Mesendoderm (in vitro differentiated cells): ENCODE measurements around the gene JMJD1C.

Experiments used
- DNase-seq: peaks from one replicate; pipeline ENCODE4 v3.0.0; 2013
- H2AK5ac ChIP-seq: 2 replicates; pipeline ENCODE4 v1.6.1; 2013; ENCODE audit warnings: low read length, inconsistent platforms
- H2BK120ac ChIP-seq: 2 replicates; pipeline ENCODE4 v1.6.1; 2013; ENCODE audit warnings: low read depth, mild to moderate bottlenecking, low read length, moderate library complexity, mixed read lengths
- H2BK15ac ChIP-seq: replicated peaks from 2 replicates; pipeline ENCODE4 v1.6.1; 2013; ENCODE audit warnings: low read depth, mild to moderate bottlenecking, moderate library complexity
- H2BK5ac ChIP-seq: 2 replicates; pipeline ENCODE4 v1.6.1; 2013; ENCODE audit warnings: low read length, inconsistent platforms
- H3K18ac ChIP-seq: 2 replicates; pipeline ENCODE4 v1.6.1; 2013; ENCODE audit warnings: mild to moderate bottlenecking, low read length, mixed read lengths
- H3K23ac ChIP-seq: one replicate; pipeline ENCODE4 v1.6.1; 2013; ENCODE audit warnings: low read length
- H3K27ac ChIP-seq: 2 replicates; pipeline ENCODE4 v1.5.1; 2013; ENCODE audit warnings: low read depth, mild to moderate bottlenecking, inconsistent platforms, low read length, moderate library complexity
- H3K27me3 ChIP-seq: 2 replicates; pipeline ENCODE4 v1.6.1; 2013; ENCODE audit warnings: low read length, control low read depth, mild to moderate bottlenecking, inconsistent platforms; ENCODE audit not compliant: insufficient read depth, poor library complexity
- H3K36me3 ChIP-seq: 2 replicates; pipeline ENCODE4 v1.6.1; 2013; ENCODE audit warnings: low read length, inconsistent platforms; ENCODE audit not compliant: control insufficient read depth, insufficient read depth
- H3K4ac ChIP-seq: one replicate; pipeline ENCODE4 v1.6.1; 2013; ENCODE audit warnings: low read depth, mild to moderate bottlenecking, low read length, moderate library complexity
- H3K4me1 ChIP-seq: 2 replicates; pipeline ENCODE4 v1.6.1; 2013; ENCODE audit warnings: low read depth, low read length, inconsistent platforms; ENCODE audit not compliant: control insufficient read depth
- H3K4me2 ChIP-seq: 2 replicates; pipeline ENCODE4 v1.6.1; 2013; ENCODE audit warnings: low read length
- H3K4me3 ChIP-seq: 2 replicates; pipeline ENCODE4 v1.5.1; 2013; ENCODE audit warnings: mild to moderate bottlenecking, low read length
- H3K56ac ChIP-seq: one replicate; pipeline ENCODE4 v1.6.1; 2013; ENCODE audit warnings: low read length
- H3K79me1 ChIP-seq: 2 replicates; pipeline ENCODE4 v1.6.1; 2013; ENCODE audit warnings: low read length, inconsistent platforms
- H3K79me2 ChIP-seq: 2 replicates; pipeline ENCODE4 v1.6.1; 2013; ENCODE audit warnings: mild to moderate bottlenecking, low read length; ENCODE audit not compliant: control insufficient read depth, insufficient read depth
- H3K9ac ChIP-seq: 2 replicates; pipeline ENCODE4 v1.6.1; 2013; ENCODE audit warnings: low read length, inconsistent platforms
- H4K5ac ChIP-seq: one replicate; pipeline ENCODE4 v1.6.1; 2013; ENCODE audit warnings: low read length
- H4K8ac ChIP-seq: one replicate; pipeline ENCODE4 v1.6.1; 2013; ENCODE audit warnings: low read depth, mild to moderate bottlenecking, control low read depth, low read length, moderate library complexity
- WGBS: extraction: QIAGEN DNeasy Blood & Tissue Kit; methylation state at CpG from one replicate; pipeline ENCODE4 v1.1.7; 2013; ENCODE audit warnings: low lambda C conversion rate, missing lambda C conversion rate; ENCODE audit not compliant: insufficient coverage; ENCODE audit errors: extremely low coverage; 5-methylcytosine and 5-hydroxymethylcytosine counted together

Gene JMJD1C

DNA sequence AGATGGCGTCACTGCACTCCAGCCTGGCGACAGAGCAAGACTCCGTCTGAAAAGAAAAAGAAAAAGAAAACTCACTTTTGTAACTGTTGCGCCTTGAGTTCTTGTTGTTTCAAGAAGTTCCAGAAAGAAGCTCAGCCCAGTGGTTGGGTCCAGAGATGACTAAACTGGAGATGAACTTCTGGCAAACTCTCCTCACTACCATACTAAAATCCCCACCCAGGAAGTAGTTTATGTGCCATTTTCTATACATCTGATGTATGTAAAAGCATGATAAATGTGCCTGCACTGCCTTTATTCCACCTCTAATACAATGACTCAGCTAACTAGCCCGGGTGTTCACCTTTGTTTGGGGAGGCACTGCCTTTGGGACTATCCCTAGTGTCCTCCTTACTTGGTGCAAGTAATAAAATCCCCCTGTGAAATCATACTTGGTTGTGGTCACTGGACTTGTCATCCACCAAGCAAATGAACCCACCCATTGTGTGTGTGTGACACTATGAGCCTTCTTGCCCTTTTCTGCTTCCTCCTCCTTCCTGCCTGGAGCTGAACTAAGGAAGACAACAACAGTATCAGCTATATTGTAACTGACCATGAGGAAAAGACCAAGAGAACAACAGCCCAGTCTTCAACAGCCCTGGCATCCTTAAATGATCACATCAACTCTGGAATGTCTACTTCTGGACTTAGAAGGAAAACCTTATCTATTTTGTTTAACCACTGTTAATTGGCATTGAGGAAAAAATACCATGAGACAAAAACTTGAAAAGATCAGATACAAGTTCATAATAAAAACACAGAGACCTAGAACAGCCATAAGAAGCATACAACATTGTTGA lies 33.6 kb downstream of the JMJD1C start:
- Histone ChIP-seq H3K4me3 (no peak overlapping the region), H2BK15ac (no peak overlapping the region), H3K18ac (peak overlapping the region; percentile 78), H3K23ac (no peak overlapping the region), H3K79me2 (peaks cover 60% of the 10 kb centered on the region), H2BK5ac (no peak overlapping the region), H4K5ac (no peak overlapping the region), H3K79me1 (peaks cover 7% of the 10 kb centered on the region), H3K9ac (no peak overlapping the region), H3K4ac (peak overlapping the region; percentile 27), H4K8ac (peak overlapping the region; percentile 93), H2BK120ac (no peak overlapping the region), H2AK5ac (no peak overlapping the region), H3K27me3 (no peaks in the 10 kb centered on the region), H3K4me2 (no peak overlapping the region), H3K4me1 (peaks cover 23% of the 10 kb centered on the region), H3K56ac (peak overlapping the region; percentile 28), H3K27ac (no peak overlapping the region), H3K36me3 (no peaks in the 10 kb centered on the region)
- DNase-seq: no peak
- WGBS: no CpG with 5 or more reads among the region's 5 CpGs

DNA sequence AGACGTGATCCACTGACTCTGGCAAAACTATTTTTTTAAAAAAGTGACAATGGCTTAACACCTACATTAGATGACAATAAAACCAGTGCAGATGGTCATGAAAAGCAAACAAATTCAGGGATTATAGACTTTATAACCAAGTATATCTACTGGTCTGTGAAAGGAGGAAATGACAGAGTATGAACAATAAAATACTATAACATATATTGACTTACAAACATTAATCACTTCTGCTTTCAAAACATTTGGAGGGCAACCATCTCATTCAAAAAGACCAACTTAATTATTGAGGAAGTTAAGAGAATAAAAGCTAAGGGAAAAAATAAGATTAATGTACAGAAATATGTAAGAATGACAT lies 34.8 kb downstream of the JMJD1C start:
- H2BK120ac ChIP-seq: no peak overlapping the region
- no peak overlapping the region for H2AK5ac ChIP-seq
- no CpG with 5 or more reads among the region's 1 CpG for WGBS
- H3K4ac ChIP-seq: no peak overlapping the region
- no peak overlapping the region for H3K4me2 ChIP-seq
- no peaks in the 10 kb centered on the region for H3K36me3 ChIP-seq
- peak overlapping the region; percentile 39 for H3K56ac ChIP-seq
- no peaks in the 10 kb centered on the region for H3K27me3 ChIP-seq
- H2BK5ac ChIP-seq: no peak overlapping the region
- peaks cover 18% of the 10 kb centered on the region for H3K4me1 ChIP-seq
- peaks cover 62% of the 10 kb centered on the region for H3K79me2 ChIP-seq
- no peak overlapping the region for H2BK15ac ChIP-seq
- peaks cover 9% of the 10 kb centered on the region for H3K79me1 ChIP-seq
- H4K8ac ChIP-seq: no peak overlapping the region
- H3K9ac ChIP-seq: no peak overlapping the region
- H3K18ac ChIP-seq: no peak overlapping the region
- no peak overlapping the region for H4K5ac ChIP-seq
- H3K27ac ChIP-seq: peak overlapping the region; percentile 38
- DNase-seq: no peak
- no peak overlapping the region for H3K4me3 ChIP-seq
- H3K23ac ChIP-seq: no peak overlapping the region

DNA sequence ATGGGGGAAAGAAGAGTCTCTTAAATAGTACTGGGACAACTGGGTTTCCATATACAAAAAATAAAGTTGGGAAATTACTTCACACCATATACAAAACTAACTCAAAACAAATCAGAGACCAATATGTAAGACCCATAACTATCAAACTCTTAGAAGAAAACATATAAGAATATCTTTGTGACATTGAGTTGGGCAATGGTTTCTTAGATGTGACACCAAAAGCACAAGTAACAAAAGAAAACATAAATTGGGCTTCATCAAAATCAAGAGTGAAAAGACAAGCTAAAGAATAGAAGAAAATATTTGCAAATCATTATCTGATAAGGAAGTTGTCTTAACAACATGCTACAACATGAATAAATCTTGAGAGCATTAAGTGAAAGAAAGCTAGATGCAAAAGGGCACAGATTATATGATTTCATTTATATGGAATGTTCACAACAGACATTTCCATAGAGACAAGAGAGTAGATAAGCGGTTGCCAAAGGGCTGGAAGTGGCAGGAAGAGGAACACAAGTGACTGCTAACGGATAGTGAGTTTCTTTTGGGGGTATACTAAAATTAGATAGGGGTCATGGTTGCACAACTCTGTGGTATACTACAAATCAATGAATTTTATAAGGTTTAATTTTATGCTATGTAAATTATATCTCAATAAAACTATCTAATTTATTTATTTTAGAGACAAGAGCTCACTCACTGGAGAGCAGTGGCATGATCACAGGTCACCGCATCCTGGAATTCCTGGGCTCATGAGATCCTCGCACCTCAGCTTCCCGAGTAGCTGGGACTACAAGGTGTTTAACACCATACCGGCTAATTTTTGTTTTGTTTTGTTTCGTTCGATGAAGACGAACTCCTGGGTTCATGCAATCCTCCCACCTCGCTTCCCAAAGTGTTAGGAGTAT lies 35.4 kb downstream of the JMJD1C start:
- H3K4me1 ChIP-seq: peaks cover 16% of the 10 kb centered on the region
- H2AK5ac ChIP-seq: no peak overlapping the region
- no peaks in the 10 kb centered on the region for H3K36me3 ChIP-seq
- peak overlapping the region; percentile 39 for H3K56ac ChIP-seq
- H3K79me2 ChIP-seq: peaks cover 63% of the 10 kb centered on the region
- H2BK15ac ChIP-seq: no peak overlapping the region
- no peak overlapping the region for H3K23ac ChIP-seq
- H3K27me3 ChIP-seq: no peaks in the 10 kb centered on the region
- H2BK120ac ChIP-seq: no peak overlapping the region
- no peak overlapping the region for H3K9ac ChIP-seq
- H3K79me1 ChIP-seq: peaks cover 9% of the 10 kb centered on the region
- no peak overlapping the region for H4K8ac ChIP-seq
- H3K27ac ChIP-seq: peak overlapping the region; percentile 38
- H3K4me3 ChIP-seq: no peak overlapping the region
- H3K4ac ChIP-seq: no peak overlapping the region
- H4K5ac ChIP-seq: no peak overlapping the region
- peak; percentile 94 for DNase-seq
- WGBS: no CpG with 5 or more reads among the region's 10 CpGs
- no peak overlapping the region for H3K4me2 ChIP-seq
- no peak overlapping the region for H3K18ac ChIP-seq
- H2BK5ac ChIP-seq: no peak overlapping the region

DNA sequence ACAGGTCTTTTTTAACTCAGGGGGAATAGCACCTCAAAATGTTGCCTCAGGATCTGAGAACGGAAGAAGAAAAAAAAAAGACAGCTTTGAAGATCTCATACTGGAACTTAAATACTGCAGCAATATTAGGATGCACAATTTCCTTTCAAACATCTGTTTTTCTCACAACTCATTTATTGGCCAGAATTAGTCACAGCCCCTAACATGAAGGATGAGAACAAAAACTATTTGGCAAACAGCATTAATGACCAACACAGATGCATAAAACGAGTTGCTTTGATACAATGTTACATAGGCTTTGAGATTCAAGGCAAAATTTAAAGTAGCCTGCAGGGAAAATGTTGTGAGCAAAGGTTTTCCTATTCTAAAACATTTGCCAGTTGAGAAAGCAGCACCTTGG lies 36.5 kb downstream of the JMJD1C start:
- Histone ChIP-seq H2AK5ac (no peak overlapping the region), H3K4me3 (no peak overlapping the region), H2BK15ac (no peak overlapping the region), H3K79me2 (peaks cover 59% of the 10 kb centered on the region), H2BK5ac (no peak overlapping the region), H3K9ac (no peak overlapping the region), H3K36me3 (no peaks in the 10 kb centered on the region), H4K5ac (no peak overlapping the region), H3K23ac (no peak overlapping the region), H3K4me2 (no peak overlapping the region), H3K27me3 (no peaks in the 10 kb centered on the region), H3K56ac (peak overlapping the region; percentile 3), H3K27ac (no peak overlapping the region), H3K18ac (no peak overlapping the region), H3K4ac (no peak overlapping the region), H3K79me1 (peaks cover 9% of the 10 kb centered on the region), H3K4me1 (peaks cover 10% of the 10 kb centered on the region), H4K8ac (no peak overlapping the region), H2BK120ac (no peak overlapping the region)
- DNase-seq: peak; percentile 30
- WGBS: no CpG with 5 or more reads among the region's 2 CpGs

DNA sequence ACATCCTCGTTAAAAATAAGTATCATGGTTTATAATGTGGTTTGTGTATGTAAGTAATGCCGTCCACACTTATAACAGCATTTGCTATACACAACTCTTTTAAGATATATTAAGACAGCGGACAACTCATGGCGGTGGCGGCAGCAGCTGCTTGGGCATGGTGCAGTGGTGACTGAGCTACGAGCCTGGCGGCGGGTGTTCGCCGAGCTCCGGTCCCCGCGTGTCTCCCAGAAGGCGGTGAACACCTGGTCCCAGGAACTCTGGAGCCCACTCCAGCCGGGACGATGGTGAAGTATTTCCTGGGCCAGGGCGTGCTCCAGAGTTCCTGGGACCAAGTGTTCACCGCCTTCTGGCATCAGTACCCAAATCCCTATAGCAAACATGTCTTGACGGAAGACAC lies 38.8 kb downstream of the JMJD1C start:
- H3K56ac ChIP-seq: no peak overlapping the region
- no peak overlapping the region for H4K8ac ChIP-seq
- no peak overlapping the region for H2BK15ac ChIP-seq
- H2BK5ac ChIP-seq: no peak overlapping the region
- no peak overlapping the region for H3K27ac ChIP-seq
- no peaks in the 10 kb centered on the region for H3K36me3 ChIP-seq
- peaks cover 7% of the 10 kb centered on the region for H3K79me1 ChIP-seq
- H3K18ac ChIP-seq: no peak overlapping the region
- peaks cover 7% of the 10 kb centered on the region for H3K4me1 ChIP-seq
- H3K4me3 ChIP-seq: no peak overlapping the region
- H3K4ac ChIP-seq: no peak overlapping the region
- H3K4me2 ChIP-seq: no peak overlapping the region
- no peak overlapping the region for H3K9ac ChIP-seq
- WGBS: no CpG with 5 or more reads among the region's 19 CpGs
- no peak overlapping the region for H2BK120ac ChIP-seq
- no peak for DNase-seq
- peaks cover 56% of the 10 kb centered on the region for H3K79me2 ChIP-seq
- no peak overlapping the region for H4K5ac ChIP-seq
- no peaks in the 10 kb centered on the region for H3K27me3 ChIP-seq
- H2AK5ac ChIP-seq: no peak overlapping the region
- no peak overlapping the region for H3K23ac ChIP-seq
